ENCODE measurements around the gene PTPRN. TPM values are rescaled to one million over a fixed set of nuclear protein-coding genes. Genes with fewer than 3 reads are reported as not detected.

Gene PTPRN
- total and polyA plus RNA-seq, 2 donors (not counting 3 experiments of a cell fraction or from before 2014, with no cell fraction given), result not detected

- no peak for FAIRE-seq
- no peaks in the 10 kb centered on the region for H3K9me3 ChIP-seq (replicated peaks; ENCODE audit: control insufficient read depth, insufficient read depth, low read length)
- H3K9me1 ChIP-seq (replicated peaks; ENCODE audit: control insufficient read depth, extremely low read depth, insufficient read depth, low read length), result no peaks in the 10 kb centered on the region
- H3K4me3 ChIP-seq (replicated peaks in 1 of 3; ENCODE audit: insufficient read depth in 1 of 3, low read depth in 1 of 3, low read length in 3 of 3), result no peak overlapping the region
- no peaks in the 10 kb centered on the region for H4K20me1 ChIP-seq (replicated peaks; ENCODE audit: control insufficient read depth, extremely low read depth, insufficient read depth, low read length)
- DNase-seq (ENCODE audit: low read depth, low spot score), result no peak
- H3K36me3 ChIP-seq (ENCODE audit: control insufficient read depth in 2 of 2, extremely low read depth in 1 of 2, insufficient read depth in 2 of 2, low read length in 2 of 2), result no peaks in the 10 kb centered on the region
- H3K79me2 ChIP-seq (ENCODE audit: control insufficient read depth, insufficient read depth, low read length), result no peaks in the 10 kb centered on the region
- ChIA-PET CTCF (interaction anchor here (1.5 kb wide), 1 partner anchor 13 kb away, joined by 3 read pairs; no protein-coding TSS in a partner anchor), POLR2A (no interaction called here)
- TF ChIP-seq, protein P1, sequence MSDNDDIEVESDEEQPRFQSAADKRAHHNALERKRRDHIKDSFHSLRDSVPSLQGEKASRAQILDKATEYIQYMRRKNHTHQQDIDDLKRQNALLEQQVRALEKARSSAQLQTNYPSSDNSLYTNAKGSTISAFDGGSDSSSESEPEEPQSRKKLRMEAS (IDR thresholded peaks at IDR 0.05; ENCODE audit: insufficient read depth, insufficient read length), result no peak
- TF ChIP-seq JUN (IDR thresholded peaks at IDR 0.05; ENCODE audit: borderline replicate concordance, insufficient read depth, insufficient read length, low read depth) (no peak), GATA2 (IDR thresholded peaks at IDR 0.05; ENCODE audit: insufficient read depth, insufficient read length, low read depth, low read length) (no peak)
- H3K9ac ChIP-seq (replicated peaks; ENCODE audit: extremely low read depth, insufficient read depth, low read length), result no peak overlapping the region
- H3K4me2 ChIP-seq (ENCODE audit: insufficient read depth, low read length), result no peak overlapping the region
- no TSS peak for BruUV-seq (replicated peaks)
- H2AFZ ChIP-seq (ENCODE audit: low read depth, low read length), result no peak overlapping the region
- no peaks in the 10 kb centered on the region for H3K4me1 ChIP-seq (ENCODE audit: control insufficient read depth, extremely low read depth, insufficient read depth, low read length)
- peaks cover 4 to 10% of the 10 kb centered on the region in 2 experiments for H3K27me3 ChIP-seq (ENCODE audit: control insufficient read depth in 2 of 2, insufficient read depth in 2 of 2, low read length in 2 of 2)
- H3K27ac ChIP-seq (ENCODE audit: insufficient read depth, low read depth, low read length), result no peak overlapping the region
- dilution Hi-C loops (cut with MboI; ENCODE audit: extremely low pct_ligation_motif_present, low sequenced_read_pairs), result no loop called here
- intact Hi-C loops (cut with micrococcal nuclease), result no loop called here
These were observed 38.2 kb downstream of the PTPRN start for GRCh38 chr2:219271021-219271420.

DNA sequence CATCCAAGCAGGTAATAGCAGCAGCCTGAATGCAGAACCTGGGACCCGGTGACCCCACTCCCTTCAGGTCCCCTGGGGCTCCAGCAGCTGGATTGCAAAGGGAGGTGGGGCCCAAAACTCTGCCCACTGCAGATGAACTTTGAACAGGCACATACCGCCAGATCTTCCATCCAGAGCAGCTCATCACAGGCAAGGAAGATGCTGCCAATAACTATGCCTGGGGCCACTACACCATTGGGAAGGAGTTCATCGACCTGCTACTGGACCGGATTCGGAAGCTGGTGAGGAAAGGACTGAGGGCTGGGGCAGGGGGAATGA, 39.2 kb downstream of the PTPRN start:
- H3K4me1 ChIP-seq (ENCODE audit: control insufficient read depth, extremely low read depth, insufficient read depth, low read length), result no peaks in the 10 kb centered on the region
- H3K9me3 ChIP-seq (replicated peaks; ENCODE audit: control insufficient read depth, insufficient read depth, low read length), result no peaks in the 10 kb centered on the region
- H3K4me2 ChIP-seq (ENCODE audit: insufficient read depth, low read length), result no peak overlapping the region
- no TSS peak for BruUV-seq (replicated peaks)
- intact Hi-C loops (cut with micrococcal nuclease) (no loop called here), dilution Hi-C loops (cut with MboI; ENCODE audit: extremely low pct_ligation_motif_present, low sequenced_read_pairs) (no loop called here)
- H3K27me3 ChIP-seq (ENCODE audit: control insufficient read depth in 2 of 2, insufficient read depth in 2 of 2, low read length in 2 of 2), result peaks cover 4 to 10% of the 10 kb centered on the region in 2 experiments
- CTCF ChIA-PET, result interaction anchor here (0.5 to 1.4 kb wide), 2 partner anchors 25 to 42 kb away, joined by 3 to 6 read pairs; no protein-coding TSS in a partner anchor
- H4K20me1 ChIP-seq (replicated peaks; ENCODE audit: control insufficient read depth, extremely low read depth, insufficient read depth, low read length), result no peaks in the 10 kb centered on the region
- FAIRE-seq (no peak), DNase-seq (ENCODE audit: low read depth, low spot score) (no peak)
- H3K9ac ChIP-seq (replicated peaks; ENCODE audit: extremely low read depth, insufficient read depth, low read length), result no peak overlapping the region
- POLR2A ChIA-PET, result no interaction called here
- no peak overlapping the region for H3K4me3 ChIP-seq (replicated peaks in 1 of 3; ENCODE audit: insufficient read depth in 1 of 3, low read depth in 1 of 3, low read length in 3 of 3)
- H2AFZ ChIP-seq (ENCODE audit: low read depth, low read length), result no peak overlapping the region
- H3K79me2 ChIP-seq (ENCODE audit: control insufficient read depth, insufficient read depth, low read length), result no peaks in the 10 kb centered on the region
- no peaks in the 10 kb centered on the region for H3K9me1 ChIP-seq (replicated peaks; ENCODE audit: control insufficient read depth, extremely low read depth, insufficient read depth, low read length)
- H3K36me3 ChIP-seq (ENCODE audit: control insufficient read depth in 2 of 2, extremely low read depth in 1 of 2, insufficient read depth in 2 of 2, low read length in 2 of 2), result no peaks in the 10 kb centered on the region
- H3K27ac ChIP-seq (ENCODE audit: insufficient read depth, low read depth, low read length), result no peak overlapping the region
- TF ChIP-seq, protein P2, sequence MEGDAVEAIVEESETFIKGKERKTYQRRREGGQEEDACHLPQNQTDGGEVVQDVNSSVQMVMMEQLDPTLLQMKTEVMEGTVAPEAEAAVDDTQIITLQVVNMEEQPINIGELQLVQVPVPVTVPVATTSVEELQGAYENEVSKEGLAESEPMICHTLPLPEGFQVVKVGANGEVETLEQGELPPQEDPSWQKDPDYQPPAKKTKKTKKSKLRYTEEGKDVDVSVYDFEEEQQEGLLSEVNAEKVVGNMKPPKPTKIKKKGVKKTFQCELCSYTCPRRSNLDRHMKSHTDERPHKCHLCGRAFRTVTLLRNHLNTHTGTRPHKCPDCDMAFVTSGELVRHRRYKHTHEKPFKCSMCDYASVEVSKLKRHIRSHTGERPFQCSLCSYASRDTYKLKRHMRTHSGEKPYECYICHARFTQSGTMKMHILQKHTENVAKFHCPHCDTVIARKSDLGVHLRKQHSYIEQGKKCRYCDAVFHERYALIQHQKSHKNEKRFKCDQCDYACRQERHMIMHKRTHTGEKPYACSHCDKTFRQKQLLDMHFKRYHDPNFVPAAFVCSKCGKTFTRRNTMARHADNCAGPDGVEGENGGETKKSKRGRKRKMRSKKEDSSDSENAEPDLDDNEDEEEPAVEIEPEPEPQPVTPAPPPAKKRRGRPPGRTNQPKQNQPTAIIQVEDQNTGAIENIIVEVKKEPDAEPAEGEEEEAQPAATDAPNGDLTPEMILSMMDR (IDR thresholded peaks at IDR 0.05; ENCODE audit: extremely low read depth in 1 of 2, insufficient read depth in 1 of 2, low read depth in 1 of 2, low read length in 2 of 2), result no peak

Measured in endothelial cell of umbilical vein (primary cell).